A549 (cell line): Measurements from ENCODE around the gene RFPL1.

ENCODE experiments used
- CHD2 ChIP-seq: fragments of 150-350 bp; IDR thresholded peaks from 2 replicates; pipeline ENCODE4 v1.6.1; 2014; ENCODE audit warnings: low read length; ENCODE audit not compliant: partially characterized antibody
- CTCF ChIP-seq: fragments of >200 bp; sonication (Bioruptor Twin); formaldehyde crosslinking; IDR thresholded peaks from 3 replicates; pipeline ENCODE4 v1.5.1; 2016
- EP300 ChIP-seq, 2 experiments: fragments of >200 bp; sonication (Bioruptor Twin); formaldehyde crosslinking; IDR thresholded peaks; 2 replicates in 1 of 2; 3 replicates in 1 of 2; pipeline ENCODE4 v1.6.1; 2016 to 2017
- KDM1A ChIP-seq: fragments of 200-600 bp; sonication (generic); IDR thresholded peaks from 2 replicates; pipeline ENCODE4 v1.6.1; 2016; ENCODE audit warnings: low read depth, mild to moderate bottlenecking
- MAFK ChIP-seq: fragments of 450-650 bp; IDR thresholded peaks from 2 replicates; pipeline ENCODE4 v1.6.1; 2014; ENCODE audit not compliant: partially characterized antibody
- MAX ChIP-seq: IDR thresholded peaks from 2 replicates; pipeline ENCODE4 v1.6.1; 2012
- POLR2A ChIP-seq: IDR thresholded peaks from 2 replicates; pipeline ENCODE4 v1.6.1; 2012; ENCODE audit warnings: mild to moderate bottlenecking, low read length
- RAD21 ChIP-seq, 2 experiments: fragments of >200 bp in 1 of 2; sonication (Bioruptor Twin) in 1 of 2; formaldehyde crosslinking in 1 of 2; IDR thresholded peaks in 1 of 2; conservative IDR thresholded peaks in 1 of 2; 2 replicates in 1 of 2; 3 replicates in 1 of 2; pipeline ENCODE4 v1.6.1; 2012 to 2018; ENCODE audit warnings: inconsistent platforms in 1 of 2
- RCOR1 ChIP-seq: fragments of 150-350 bp; IDR thresholded peaks from 2 replicates; pipeline ENCODE4 v1.6.1; 2014; ENCODE audit warnings: antibody characterized with exemption, low read length, low read depth
- REST ChIP-seq: fragments of 200-600 bp; sonication (generic); IDR thresholded peaks from 2 replicates; pipeline ENCODE4 v1.6.1; 2016; ENCODE audit warnings: antibody characterized with exemption, mild to moderate bottlenecking, moderate library complexity
- ZNF302 ChIP-seq: fragments of 250-450 bp; sonication (Bioruptor Pico); IDR thresholded peaks from 2 replicates; pipeline ENCODE4 v1.9.0; 2021; ENCODE audit warnings: inconsistent platforms, mild to moderate bottlenecking, moderate library complexity

- TF ChIP-seq MAFK = no peak
- no peak for TF ChIP-seq CTCF
- TF ChIP-seq MAX = no peak
- TF ChIP-seq POLR2A = no peak
- no peak for TF ChIP-seq RAD21 (conservative IDR thresholded peaks at IDR 0.05 in 1 of 2, IDR thresholded peaks at IDR 0.05 in 1 of 2)
- no peak for TF ChIP-seq EP300 (IDR thresholded peaks at IDR 0.05)
- TF ChIP-seq KDM1A = no peak
- no peak for TF ChIP-seq REST
- TF ChIP-seq ZNF302 (CRISPR knock-in tag) = no peak
- no peak for TF ChIP-seq CHD2
- TF ChIP-seq RCOR1 = no peak
Measured at GRCh38 chr22:29491012-29491411, 52.6 kb downstream of the RFPL1 start.
